GM12873 (cell line): ENCODE measurements around the gene CES4A.

ENCODE experiments used
- TF ChIP-seq, protein P1 (sequence below): IDR thresholded peaks from 2 replicates; pipeline ENCODE4 v1.5.1; 2012; ENCODE audit warnings: low read depth, mild to moderate bottlenecking, moderate library complexity, low read length, control low read depth; ENCODE audit not compliant: insufficient read depth; ENCODE audit errors: missing control alignments

CES4A gene

DNA sequence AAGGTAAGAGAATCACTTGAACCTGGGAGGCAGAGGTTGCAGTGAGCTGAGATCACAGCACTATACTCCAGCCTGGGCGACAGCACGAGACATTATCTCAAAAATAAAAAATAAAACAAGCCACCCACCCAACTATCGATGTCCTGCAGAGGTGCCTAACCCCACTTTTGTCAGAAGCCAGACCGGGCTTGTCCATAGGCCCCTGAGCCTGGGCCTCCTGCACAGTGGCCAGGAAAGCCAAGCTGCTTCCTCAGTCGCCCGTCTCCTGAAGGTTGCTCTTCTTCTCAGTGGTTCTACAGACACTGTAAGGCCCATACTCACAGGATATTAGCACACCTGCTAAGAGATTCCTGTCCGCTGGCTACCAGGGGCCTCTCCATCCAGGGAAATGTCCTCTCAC, 41.8 kb upstream of the CES4A start:
- TF ChIP-seq, protein P1, sequence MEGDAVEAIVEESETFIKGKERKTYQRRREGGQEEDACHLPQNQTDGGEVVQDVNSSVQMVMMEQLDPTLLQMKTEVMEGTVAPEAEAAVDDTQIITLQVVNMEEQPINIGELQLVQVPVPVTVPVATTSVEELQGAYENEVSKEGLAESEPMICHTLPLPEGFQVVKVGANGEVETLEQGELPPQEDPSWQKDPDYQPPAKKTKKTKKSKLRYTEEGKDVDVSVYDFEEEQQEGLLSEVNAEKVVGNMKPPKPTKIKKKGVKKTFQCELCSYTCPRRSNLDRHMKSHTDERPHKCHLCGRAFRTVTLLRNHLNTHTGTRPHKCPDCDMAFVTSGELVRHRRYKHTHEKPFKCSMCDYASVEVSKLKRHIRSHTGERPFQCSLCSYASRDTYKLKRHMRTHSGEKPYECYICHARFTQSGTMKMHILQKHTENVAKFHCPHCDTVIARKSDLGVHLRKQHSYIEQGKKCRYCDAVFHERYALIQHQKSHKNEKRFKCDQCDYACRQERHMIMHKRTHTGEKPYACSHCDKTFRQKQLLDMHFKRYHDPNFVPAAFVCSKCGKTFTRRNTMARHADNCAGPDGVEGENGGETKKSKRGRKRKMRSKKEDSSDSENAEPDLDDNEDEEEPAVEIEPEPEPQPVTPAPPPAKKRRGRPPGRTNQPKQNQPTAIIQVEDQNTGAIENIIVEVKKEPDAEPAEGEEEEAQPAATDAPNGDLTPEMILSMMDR: no peak

- TF ChIP-seq, protein P1: no peak
Observed at GRCh38 chr16:66946974-66947301, 41.5 kb upstream of the CES4A start.

- TF ChIP-seq, protein P1: peak; percentile 80
Observed at GRCh38 chr16:66947302-66948065, 40.9 kb upstream of the CES4A start.

DNA sequence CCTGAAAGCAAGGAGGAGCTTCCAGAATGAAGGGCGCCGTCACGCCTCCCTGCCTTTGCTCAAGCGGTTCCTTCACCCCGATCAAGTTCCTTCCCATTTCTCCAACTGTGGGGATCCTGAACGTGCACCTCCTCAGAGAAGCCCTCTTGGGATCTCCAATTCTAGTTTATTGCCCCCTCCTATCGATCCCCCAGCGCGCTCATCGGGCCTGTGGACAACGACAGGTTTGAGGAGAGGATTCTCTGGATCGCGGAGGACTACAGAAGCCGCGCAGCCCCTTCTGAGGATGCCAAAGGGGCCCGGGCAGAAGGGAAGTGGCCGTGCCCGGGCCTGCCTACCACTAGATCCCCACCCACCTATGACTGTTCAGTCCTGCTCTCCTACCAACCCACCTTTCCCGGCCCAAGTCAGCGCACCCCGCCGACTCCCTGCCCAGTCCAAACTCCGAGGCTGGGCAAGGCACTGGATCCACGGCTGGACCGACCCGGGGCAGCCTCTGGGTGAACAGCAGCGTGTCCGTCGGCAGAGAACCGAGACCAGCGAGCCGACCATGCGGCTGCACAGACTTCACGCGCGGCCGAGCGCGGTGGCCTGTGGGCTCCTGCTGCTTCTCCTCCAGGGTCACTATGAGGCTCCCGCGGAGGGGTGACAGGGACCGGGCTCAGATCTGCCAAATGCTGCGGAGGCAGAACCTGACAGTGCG, 40.1 kb upstream of the CES4A start:
- TF ChIP-seq, protein P1: no peak

DNA sequence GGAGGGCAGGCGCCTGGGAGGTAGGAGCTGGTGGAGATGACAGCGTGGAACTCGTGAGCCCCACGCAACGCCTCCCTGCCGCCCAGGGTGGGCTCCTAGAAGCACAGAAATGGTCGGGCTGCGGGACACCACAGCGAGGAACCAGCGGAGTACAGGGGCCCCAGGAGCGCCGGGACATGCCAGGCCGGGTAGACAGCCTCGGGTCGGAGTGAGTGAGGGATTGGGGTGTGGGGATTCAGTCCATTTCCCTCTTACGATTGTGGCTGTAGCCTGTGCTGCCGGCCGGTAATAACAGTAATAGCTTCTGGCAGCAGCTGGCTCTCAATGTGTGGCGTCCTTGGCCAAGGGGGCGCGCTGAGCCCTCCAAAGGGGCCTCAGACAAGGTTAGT, 39.6 kb upstream of the CES4A start:
- TF ChIP-seq, protein P1: no peak

DNA sequence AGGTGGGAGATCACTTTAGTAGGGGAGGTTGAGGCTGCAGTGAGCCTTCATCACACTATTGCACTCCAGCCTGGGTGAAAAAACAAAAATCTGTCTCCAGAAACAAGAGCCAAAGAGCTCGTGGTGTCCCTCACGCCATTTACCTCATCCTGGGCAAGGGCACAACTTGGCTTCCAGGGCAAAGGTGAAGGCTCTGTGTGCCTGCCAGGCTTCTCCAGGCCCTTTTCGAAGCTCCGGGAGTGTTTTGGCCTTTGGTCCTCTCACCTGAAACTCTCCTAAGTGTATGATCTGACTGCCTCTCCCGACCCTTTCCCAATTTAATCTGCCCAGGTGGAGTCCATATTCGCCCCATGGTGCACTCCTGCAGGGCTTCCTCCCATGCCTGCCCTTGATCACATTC, 38.9 kb upstream of the CES4A start:
- TF ChIP-seq, protein P1: no peak

DNA sequence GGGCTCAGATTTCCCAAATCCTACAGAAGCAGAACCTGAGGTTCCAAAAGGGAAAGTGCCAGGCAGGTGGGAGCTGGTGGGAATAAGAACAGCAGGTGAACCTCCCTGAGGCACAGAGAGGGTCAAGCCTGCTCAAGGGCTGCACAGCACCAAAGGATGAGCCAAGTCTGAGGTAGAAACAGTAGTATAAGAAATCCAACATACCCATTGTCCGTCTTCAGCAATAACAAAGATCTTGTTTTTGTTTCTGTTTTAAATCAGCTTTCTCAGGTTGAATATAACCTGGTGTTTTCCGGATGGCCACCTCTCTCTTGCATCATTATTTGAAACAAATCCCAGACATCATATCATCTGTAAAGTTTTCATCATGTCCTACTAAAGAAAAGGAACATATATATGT, 38.0 kb upstream of the CES4A start:
- TF ChIP-seq, protein P1: no peak
